Tibial nerve (tissue), 4 donors: Measurements from ENCODE around the gene CCNE1. TPM values are rescaled to one million over a fixed set of nuclear protein-coding genes. Genes with fewer than 3 reads are reported as not detected.

Experiments used
- DNase-seq, 2 donors: peaks; one replicate each; pipeline ENCODE4 v3.0.0-alpha.2; 2019; ENCODE audit warnings: low spot score in 2 of 2
- H3K27ac ChIP-seq, 4 donors: fragments of 200-600 bp; sonication (generic) in 3 of 4; one replicate each; pipeline ENCODE4 v1.5.1; 2017 to 2019; ENCODE audit warnings: mild to moderate bottlenecking in 1 of 4
- H3K27me3 ChIP-seq, 2 donors: fragments of 200-600 bp; sonication (generic) in 1 of 2; one replicate each; pipeline versions ENCODE4 v1.5.1 to v1.6.0; 2017 to 2019
- H3K36me3 ChIP-seq, 3 donors: fragments of 200-600 bp; sonication (generic); one replicate each; pipeline ENCODE4 v1.5.1; 2018 to 2019
- H3K4me1 ChIP-seq, 4 donors: fragments of 200-600 bp; sonication (generic) in 3 of 4; one replicate each; pipeline ENCODE4 v1.5.1; 2017 to 2019
- H3K4me3 ChIP-seq, 4 donors: fragments of 200-600 bp; sonication (generic) in 3 of 4; one replicate each; pipeline ENCODE4 v1.5.1; 2017 to 2019; ENCODE audit warnings: mild to moderate bottlenecking in 1 of 4, moderate library complexity in 1 of 4
- H3K9me3 ChIP-seq, 4 donors: fragments of 200-600 bp; sonication (generic) in 3 of 4; one replicate each; pipeline ENCODE4 v1.5.1; 2017 to 2019
- EP300 ChIP-seq, 2 donors: sonication (generic); formaldehyde crosslinking; IDR thresholded peaks; one replicate each; pipeline ENCODE4 v1.6.1; 2017; ENCODE audit warnings: antibody characterized with exemption in 2 of 2, mild to moderate bottlenecking in 1 of 2
- POLR2A ChIP-seq, 2 donors: fragments of 450-650 bp; IDR thresholded peaks; one replicate each; pipeline ENCODE4 v1.6.1; 2017; ENCODE audit warnings: antibody characterized with exemption in 2 of 2, mild to moderate bottlenecking in 2 of 2, moderate library complexity in 2 of 2
- WGBS, 2 donors: methylation state at CpG; one replicate each; pipeline ENCODE4 v1.1.5; 2018; 5-methylcytosine and 5-hydroxymethylcytosine counted together
- total RNA-seq, 4 donors: library from RNA; depleted of rRNA; stranded (reverse); fragments of >200 nt; gene quantifications; one replicate each; pipeline ENCODE4 v1.1.0, GENCODE V29; 2016
- TF ChIP-seq, protein P1 (sequence below), 5 experiments: fragments of 200-600 bp in 3 of 5; fragments of 450-650 bp in 2 of 5; sonication (generic) in 3 of 5; IDR thresholded peaks; one replicate each; pipeline ENCODE4 v1.5.1; 2016 to 2019; ENCODE audit warnings: antibody characterized with exemption in 5 of 5, mild to moderate bottlenecking in 3 of 5, moderate library complexity in 2 of 5

Gene CCNE1
- total RNA-seq, 4 donors from 2014 or later, result 0.60 to 4.9 (median 3.8) TPM

DNA sequence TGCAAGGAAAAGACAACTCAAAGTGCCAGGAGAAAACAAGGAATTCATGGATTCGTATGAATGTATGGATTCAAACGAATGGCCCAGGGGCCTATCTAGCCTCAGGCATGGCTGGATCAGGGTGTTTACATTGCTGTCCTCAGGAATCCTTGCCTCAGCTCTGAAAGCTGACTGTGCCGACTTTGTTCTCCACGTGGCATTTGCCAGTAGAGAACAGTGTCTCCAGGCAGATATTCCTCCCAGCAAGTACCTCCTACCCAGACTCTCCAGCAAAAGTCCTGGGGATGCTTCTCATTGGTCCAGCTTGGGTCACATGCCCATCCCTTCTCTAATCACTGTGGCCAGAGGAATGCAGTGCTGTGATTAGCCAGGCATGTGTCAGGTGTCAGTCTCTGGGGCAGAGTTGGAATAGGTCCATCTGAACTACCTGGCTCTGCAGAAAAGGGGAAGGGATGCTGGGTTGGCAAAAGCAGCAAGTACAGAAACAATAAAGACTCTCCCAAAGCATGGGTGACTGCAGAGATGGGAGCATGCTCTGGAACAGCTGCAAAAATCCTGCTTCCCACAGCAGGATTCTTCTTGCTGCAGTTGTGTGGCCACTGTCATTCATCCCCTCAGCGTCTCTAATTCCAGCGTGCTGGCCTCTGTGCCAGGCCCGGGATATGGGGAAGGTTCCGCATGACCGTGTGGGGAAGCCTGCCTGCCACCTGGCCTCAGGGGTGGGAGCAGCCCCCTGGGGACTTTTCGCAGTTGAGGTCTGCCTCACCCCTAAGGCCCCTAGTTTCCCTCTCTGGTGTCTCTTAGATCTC lies 30.0 kb downstream of the CCNE1 start:
- H3K9me3 ChIP-seq, result no peaks in the 10 kb centered on the region
- peaks cover 0 to 3% of the 10 kb centered on the region in 2 donors for H3K27me3 ChIP-seq
- 76% methylated on average over 10 of the region's 10 CpGs for WGBS, 2 donors
- H3K27ac ChIP-seq, result no peak overlapping the region
- H3K4me1 ChIP-seq, result peaks cover 0 to 23% (median 10%) of the 10 kb centered on the region in 4 donors
- TF ChIP-seq POLR2A (IDR thresholded peaks at IDR 0.05), result no peak
- no peak for TF ChIP-seq EP300 (IDR thresholded peaks at IDR 0.05)
- TF ChIP-seq, protein P1, sequence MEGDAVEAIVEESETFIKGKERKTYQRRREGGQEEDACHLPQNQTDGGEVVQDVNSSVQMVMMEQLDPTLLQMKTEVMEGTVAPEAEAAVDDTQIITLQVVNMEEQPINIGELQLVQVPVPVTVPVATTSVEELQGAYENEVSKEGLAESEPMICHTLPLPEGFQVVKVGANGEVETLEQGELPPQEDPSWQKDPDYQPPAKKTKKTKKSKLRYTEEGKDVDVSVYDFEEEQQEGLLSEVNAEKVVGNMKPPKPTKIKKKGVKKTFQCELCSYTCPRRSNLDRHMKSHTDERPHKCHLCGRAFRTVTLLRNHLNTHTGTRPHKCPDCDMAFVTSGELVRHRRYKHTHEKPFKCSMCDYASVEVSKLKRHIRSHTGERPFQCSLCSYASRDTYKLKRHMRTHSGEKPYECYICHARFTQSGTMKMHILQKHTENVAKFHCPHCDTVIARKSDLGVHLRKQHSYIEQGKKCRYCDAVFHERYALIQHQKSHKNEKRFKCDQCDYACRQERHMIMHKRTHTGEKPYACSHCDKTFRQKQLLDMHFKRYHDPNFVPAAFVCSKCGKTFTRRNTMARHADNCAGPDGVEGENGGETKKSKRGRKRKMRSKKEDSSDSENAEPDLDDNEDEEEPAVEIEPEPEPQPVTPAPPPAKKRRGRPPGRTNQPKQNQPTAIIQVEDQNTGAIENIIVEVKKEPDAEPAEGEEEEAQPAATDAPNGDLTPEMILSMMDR (IDR thresholded peaks at IDR 0.05), result no peak
- no peak overlapping the region for H3K4me3 ChIP-seq
- H3K36me3 ChIP-seq, result no peaks in the 10 kb centered on the region
- no peak for DNase-seq

DNA sequence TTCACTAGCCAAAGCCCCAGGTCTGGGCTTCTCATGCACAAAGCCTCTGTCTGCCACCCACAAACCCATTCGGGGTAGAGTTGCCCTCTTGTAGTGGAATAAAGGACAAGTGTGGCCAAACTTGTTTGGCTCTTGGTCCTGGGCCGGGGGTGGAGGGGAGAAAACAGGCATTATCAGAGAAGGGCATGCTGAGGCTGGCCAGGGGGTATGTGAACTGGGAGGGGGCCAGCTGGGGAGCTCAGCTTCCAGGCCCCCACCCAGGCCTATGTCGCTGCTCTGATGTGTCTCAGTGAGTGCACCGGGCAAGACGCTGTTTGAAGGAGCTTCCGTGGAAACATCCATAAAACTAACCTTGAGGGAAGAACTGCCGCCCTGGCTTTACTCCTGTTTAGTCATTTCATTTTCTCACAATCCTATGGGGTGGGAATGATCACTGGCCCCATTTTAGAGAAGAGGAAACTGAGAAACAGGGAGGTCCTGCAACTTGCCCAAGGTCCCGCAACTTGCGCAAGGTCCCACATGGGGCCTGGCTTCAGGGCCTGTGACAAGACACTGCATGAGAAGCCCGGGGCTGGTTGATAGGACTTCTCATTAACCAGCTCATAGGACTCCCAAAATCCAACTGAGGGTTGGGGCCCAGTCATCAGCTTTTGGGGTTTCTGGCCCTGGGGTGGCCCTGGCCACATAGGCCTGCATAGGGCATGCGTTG lies 30.8 kb downstream of the CCNE1 start:
- H3K4me1 ChIP-seq, result peaks cover 0 to 23% (median 10%) of the 10 kb centered on the region in 4 donors
- H3K4me3 ChIP-seq, result peak overlapping the region in 2 of 4 donors; percentile 30 to 74
- TF ChIP-seq, protein P1 (IDR thresholded peaks at IDR 0.05), result no peak
- no peak for TF ChIP-seq EP300 (IDR thresholded peaks at IDR 0.05)
- TF ChIP-seq POLR2A (IDR thresholded peaks at IDR 0.05), result no peak
- H3K27me3 ChIP-seq, result peaks cover 0 to 3% of the 10 kb centered on the region in 2 donors
- H3K9me3 ChIP-seq, result no peaks in the 10 kb centered on the region
- 79 to 80% methylated on average over 10 to 11 of the region's 11 CpGs for WGBS, 2 donors
- H3K36me3 ChIP-seq, result no peaks in the 10 kb centered on the region
- DNase-seq, result no peak
- peak overlapping the region in 2 of 4 donors; percentile 26 to 90 for H3K27ac ChIP-seq

DNA sequence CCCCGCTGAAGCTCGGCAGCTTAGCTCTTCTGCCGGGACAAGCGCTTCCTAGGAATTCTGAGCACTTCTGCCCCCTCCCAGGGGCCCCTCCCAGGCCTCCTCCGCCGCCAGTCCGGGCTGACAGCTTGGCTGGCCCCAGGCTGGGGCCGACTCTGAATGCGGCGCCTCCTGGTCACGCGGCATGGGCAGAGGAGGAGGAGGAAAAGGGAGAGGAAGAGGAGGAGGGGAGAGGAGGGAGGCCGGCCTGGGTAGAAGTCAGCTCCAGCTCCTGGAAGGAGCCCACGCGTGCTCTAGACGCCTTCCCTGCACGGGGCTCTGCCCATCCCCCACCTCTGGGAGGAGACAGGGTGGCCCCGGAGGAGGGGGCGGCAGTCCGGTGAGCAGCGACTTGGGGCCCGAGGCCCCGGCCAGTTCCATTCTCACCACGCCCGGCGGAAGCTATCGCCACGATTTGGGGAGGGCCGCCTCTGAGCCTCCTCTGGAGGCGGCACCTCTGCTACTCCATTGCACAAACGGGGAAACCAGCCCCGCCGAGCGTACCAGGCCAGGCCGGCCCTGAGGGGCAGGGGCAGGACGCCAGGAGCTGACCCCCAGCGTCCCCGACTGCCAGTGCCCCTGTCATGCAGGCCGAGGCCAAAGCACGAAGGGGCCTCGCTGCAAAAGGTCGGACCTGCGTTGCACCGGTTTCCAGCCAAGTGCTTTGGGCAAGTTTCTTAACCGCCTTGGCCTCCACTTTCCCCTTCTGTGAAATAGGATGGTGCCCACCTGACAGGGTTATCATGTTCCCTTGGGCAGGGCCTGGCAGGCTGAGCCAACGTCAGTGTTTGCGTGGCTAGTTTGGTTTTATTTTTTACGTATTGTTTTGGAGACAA lies 31.6 kb downstream of the CCNE1 start:
- peak overlapping the region; percentile 3 to 74 (median 45) for H3K4me3 ChIP-seq
- WGBS, 2 donors, result 5 to 6% methylated on average over 27 to 43 of the region's 48 CpGs
- no peaks in the 10 kb centered on the region for H3K36me3 ChIP-seq
- H3K9me3 ChIP-seq, result no peaks in the 10 kb centered on the region
- peak in 1 of 2 donors; percentile 6 for DNase-seq
- peak overlapping the region in 3 of 4 donors; percentile 83 to 90 (median 89) for H3K27ac ChIP-seq
- TF ChIP-seq POLR2A (IDR thresholded peaks at IDR 0.05) (no peak), EP300 (IDR thresholded peaks at IDR 0.05) (peak in 1 of 2 donors; percentile 12)
- TF ChIP-seq, protein P1 (IDR thresholded peaks at IDR 0.05), result no peak
- H3K27me3 ChIP-seq, result peaks cover 0 to 3% of the 10 kb centered on the region in 2 donors
- peaks cover 0 to 23% (median 10%) of the 10 kb centered on the region in 4 donors for H3K4me1 ChIP-seq

DNA sequence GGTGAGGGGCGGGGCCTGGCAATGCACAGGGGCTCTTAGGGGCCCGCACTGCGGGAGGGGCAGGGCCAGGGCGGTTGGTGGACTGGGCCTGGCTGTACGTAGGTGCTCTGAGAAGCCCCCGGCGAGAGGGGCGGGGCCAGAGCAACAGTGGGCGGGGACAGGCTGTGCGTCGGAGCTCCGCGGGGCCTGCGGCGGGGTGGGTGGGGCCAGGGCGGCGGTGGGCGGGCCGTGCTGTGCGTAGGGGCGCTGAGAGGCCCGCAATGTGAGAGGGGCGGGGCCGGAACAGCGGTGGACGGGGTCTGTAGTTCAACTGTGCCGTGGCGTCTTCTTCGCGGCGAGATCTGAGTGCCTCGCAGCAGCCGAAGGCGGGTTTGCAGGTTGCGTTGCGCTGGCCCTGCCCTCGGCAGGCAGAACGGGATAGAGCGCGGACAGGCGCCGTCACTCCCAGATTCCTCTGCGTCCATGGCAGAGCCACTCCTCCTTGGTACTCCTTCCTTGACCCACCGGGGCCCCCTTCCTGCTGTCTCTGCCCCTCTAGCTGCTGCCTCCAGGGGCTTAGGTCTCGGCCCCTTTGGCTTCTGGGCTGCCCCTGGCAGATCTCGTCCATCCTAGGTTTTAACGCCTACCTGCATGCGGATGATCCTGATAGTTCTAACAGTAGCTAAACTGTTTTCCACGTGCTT lies 33.2 kb downstream of the CCNE1 start:
- TF ChIP-seq POLR2A (IDR thresholded peaks at IDR 0.05), result peak in 1 of 2 donors; percentile 42
- no peak for TF ChIP-seq EP300 (IDR thresholded peaks at IDR 0.05)
- peak overlapping the region; percentile 61 to 90 (median 86) for H3K27ac ChIP-seq
- 0 to 1% methylated on average over 24 to 46 of the region's 49 CpGs for WGBS, 2 donors
- H3K4me1 ChIP-seq, result peaks cover 0 to 23% (median 10%) of the 10 kb centered on the region in 4 donors
- no peaks in the 10 kb centered on the region for H3K9me3 ChIP-seq
- H3K27me3 ChIP-seq, result no peaks in the 10 kb centered on the region
- H3K36me3 ChIP-seq, result no peaks in the 10 kb centered on the region
- peak overlapping the region; percentile 55 to 74 (median 64) for H3K4me3 ChIP-seq
- DNase-seq, result peak; percentile 72 to 85
